HCT116 (cell line): ENCODE measurements around the gene GRK6. TPM values are rescaled to one million over a fixed set of nuclear protein-coding genes. Genes with fewer than 3 reads are reported as not detected.

ENCODE experiments used
- ATAC-seq: fragments of 200-7000 bp; cut with Tn5 transposase; 2 replicates; pipeline ENCODE4 v1.9.1; 2020; ENCODE audit warnings: mild to moderate bottlenecking, moderate library complexity
- BruUV-seq: library from RNA; stranded (reverse); fragments of 400-500 nt; replicated peaks from 2 replicates; lab custom pipeline; 2021; lab: Mats Ljungman, UMichigan
- CTCF ChIA-PET: fragments of 300-600 bp; sonication (Branson Sonifier 250); formaldehyde crosslinking; loops from one replicate; lab custom pipeline; 2021; ENCODE audit warnings: antibody characterized with exemption; lab: Charles Lee
- POLR2A ChIA-PET: fragments of 300-600, 350-600 bp; sonication (Branson Sonifier 250); formaldehyde crosslinking; loops from one replicate; lab custom pipeline; 2021; ENCODE audit warnings: antibody characterized with exemption; lab: Charles Lee
- RAD21 ChIA-PET, 2 experiments: fragments of 300-600 bp; sonication (Branson Sonifier 250); formaldehyde crosslinking; loops; one replicate each; lab custom pipeline; 2023; ENCODE audit warnings: low total read pairs in 2 of 2; ENCODE audit not compliant: uncharacterized antibody in 2 of 2, unreplicated experiment in 2 of 2, low non-redundant PET in 1 of 2; lab: Charles Lee
- DNase-seq: peaks from one replicate; pipeline ENCODE4 v3.0.0-alpha.2; 2010; ENCODE audit warnings: low read depth, low spot score
- H2AFZ ChIP-seq: fragments of 200-600 bp; shearing (Covaris generic), sonication (generic); 2 replicates; pipeline ENCODE4 v1.6.1; 2017; ENCODE audit warnings: low read depth, mixed run types, mixed read lengths, antibody characterized with exemption, low read length; ENCODE audit not compliant: poor library complexity, severe bottlenecking
- H3K27ac ChIP-seq: 2 replicates; pipeline ENCODE4 v1.5.1; 2012; ENCODE audit warnings: low read depth, low read length
- H3K27me3 ChIP-seq: fragments of 200-600 bp; sonication (generic); 2 replicates; pipeline ENCODE4 v1.6.1; 2016; ENCODE audit warnings: mixed run types, low read length, mixed read lengths; ENCODE audit not compliant: insufficient read depth
- H3K36me3 ChIP-seq, 2 experiments: fragments of 200-500 bp in 1 of 2; fragments of 200-600 bp in 1 of 2; sonication (Bioruptor generic) in 1 of 2; sonication (generic) in 1 of 2; 2 replicates each; pipeline versions ENCODE4 v1.5.1 to v1.6.1; 2014 to 2016; ENCODE audit warnings: low read length in 2 of 2, inconsistent platforms in 1 of 2, mixed read lengths in 1 of 2, mixed run types in 1 of 2; ENCODE audit not compliant: insufficient read depth in 2 of 2, control insufficient read depth in 1 of 2
- H3K4me1 ChIP-seq, 2 experiments: fragments of 200-600 bp in 1 of 2; sonication (generic) in 1 of 2; 2 replicates each; pipeline versions ENCODE4 v1.5.1 to v1.6.1; 2012 to 2017; ENCODE audit warnings: low read length in 2 of 2, inconsistent platforms in 1 of 2, mild to moderate bottlenecking in 1 of 2, mixed read lengths in 1 of 2, mixed run types in 1 of 2, moderate library complexity in 1 of 2; ENCODE audit not compliant: insufficient read depth in 2 of 2, control insufficient read depth in 1 of 2
- H3K4me2 ChIP-seq: fragments of 200-600 bp; sonication (generic); 2 replicates; pipeline ENCODE4 v1.6.1; 2017; ENCODE audit warnings: mixed run types, low read length, mixed read lengths
- H3K4me3 ChIP-seq, 2 experiments: fragments of 200-600 bp in 1 of 2; sonication (generic) in 1 of 2; replicated peaks in 1 of 2; 2 replicates each; pipeline ENCODE4 v1.5.1; 2011 to 2016; ENCODE audit warnings: low read length in 2 of 2, control low read depth in 1 of 2, low read depth in 1 of 2, mild to moderate bottlenecking in 1 of 2, mixed read lengths in 1 of 2, mixed run types in 1 of 2
- H3K79me2 ChIP-seq: fragments of 200-600 bp; sonication (generic); 2 replicates; pipeline ENCODE4 v1.6.1; 2017; ENCODE audit warnings: mild to moderate bottlenecking, mixed run types, low read length, moderate library complexity, mixed read lengths; ENCODE audit not compliant: insufficient read depth
- H3K9ac ChIP-seq: fragments of 200-600 bp; sonication (generic); 2 replicates; pipeline ENCODE4 v1.6.1; 2016; ENCODE audit warnings: low read length, mixed read lengths
- H3K9me2 ChIP-seq: fragments of 200-600 bp; sonication (generic), shearing (Covaris generic); 2 replicates; pipeline ENCODE4 v1.6.1; 2017; ENCODE audit warnings: mixed run types, mild to moderate bottlenecking, moderate library complexity; ENCODE audit not compliant: insufficient read depth
- H3K9me3 ChIP-seq, 2 experiments: fragments of 200-500 bp in 1 of 2; fragments of 200-600 bp in 1 of 2; sonication (Bioruptor generic) in 1 of 2; sonication (generic) in 1 of 2; 2 replicates each; pipeline ENCODE4 v1.6.1; 2014 to 2017; ENCODE audit warnings: low read length in 2 of 2, mixed read lengths in 2 of 2, inconsistent platforms in 1 of 2, low read depth in 1 of 2, mild to moderate bottlenecking in 1 of 2, mixed run types in 1 of 2, moderate library complexity in 1 of 2; ENCODE audit not compliant: control insufficient read depth in 1 of 2, insufficient read depth in 1 of 2
- H4K20me1 ChIP-seq: fragments of 200-600 bp; sonication (generic), shearing (Covaris generic); 2 replicates; pipeline ENCODE4 v1.6.1; 2017; ENCODE audit warnings: mixed run types, mild to moderate bottlenecking, moderate library complexity; ENCODE audit not compliant: insufficient read depth
- CEBPB ChIP-seq: IDR thresholded peaks from 2 replicates; pipeline ENCODE4 v1.6.1; 2012; ENCODE audit warnings: low read depth
- EZH2 ChIP-seq: fragments of 200-600 bp; sonication (generic); IDR thresholded peaks from 2 replicates; pipeline ENCODE4 v1.6.1; 2017; ENCODE audit warnings: antibody characterized with exemption, mixed run types
- SP1 ChIP-seq: IDR thresholded peaks from 2 replicates; pipeline ENCODE4 v1.6.1; 2012; ENCODE audit warnings: low read depth
- ZFX ChIP-seq: fragments of 450-650 bp; IDR thresholded peaks from 2 replicates; pipeline ENCODE4 v1.6.1; 2017
- intact Hi-C: fragments of 100-400 bp; cut with micrococcal nuclease; formaldehyde crosslinking; loops from 2 replicates; pipeline ENCODE4 v1.10.0; 2022
- total RNA-seq: library from RNA; stranded (reverse); gene quantifications from one replicate; pipeline ENCODE4 v1.2.1, GENCODE V29; 2021; ENCODE audit not compliant: unreplicated experiment

GRK6 gene
- total RNA-seq, 1 experiment from 2014 or later = 89.3 TPM

DNA sequence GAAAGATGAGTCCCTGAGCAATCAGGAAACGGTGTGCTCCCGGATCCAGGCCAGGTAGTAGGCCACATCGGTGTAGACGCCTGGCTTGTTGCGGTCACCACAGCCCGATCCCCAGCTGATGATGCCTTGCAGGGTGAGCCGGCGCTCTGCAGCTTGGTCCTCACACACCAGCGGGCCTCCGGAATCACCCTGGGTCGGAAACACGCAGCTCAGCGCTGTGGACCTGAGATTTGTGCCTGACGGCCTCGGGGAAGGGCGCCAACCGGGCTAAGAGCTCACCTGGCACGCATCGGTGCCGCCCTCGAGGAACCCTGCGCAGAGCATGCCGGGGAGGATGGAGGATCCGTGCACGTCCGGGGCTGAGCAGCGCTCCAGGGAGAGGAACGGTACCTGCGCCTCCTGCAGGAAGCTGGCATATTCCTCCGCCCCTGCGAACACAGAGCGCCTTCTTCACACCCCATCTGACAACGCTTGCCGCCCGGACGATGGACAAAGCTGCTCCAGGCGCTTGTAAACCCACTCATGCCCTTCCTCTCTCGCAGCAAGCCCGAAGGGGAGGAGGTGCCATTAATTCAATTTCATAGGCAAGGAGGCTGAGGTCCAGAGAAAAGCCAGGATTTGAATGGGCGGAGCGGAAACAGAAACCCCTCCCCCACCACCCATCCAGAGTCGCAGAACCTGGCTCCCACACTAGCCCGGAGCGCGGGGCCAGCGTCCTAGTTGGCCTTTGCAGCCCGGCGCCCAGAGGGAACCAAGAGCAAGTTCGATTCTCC is 24.0 kb upstream of the GRK6 start (continued):
- TF ChIP-seq EZH2 = no peak
- TF ChIP-seq CEBPB = no peak

DNA sequence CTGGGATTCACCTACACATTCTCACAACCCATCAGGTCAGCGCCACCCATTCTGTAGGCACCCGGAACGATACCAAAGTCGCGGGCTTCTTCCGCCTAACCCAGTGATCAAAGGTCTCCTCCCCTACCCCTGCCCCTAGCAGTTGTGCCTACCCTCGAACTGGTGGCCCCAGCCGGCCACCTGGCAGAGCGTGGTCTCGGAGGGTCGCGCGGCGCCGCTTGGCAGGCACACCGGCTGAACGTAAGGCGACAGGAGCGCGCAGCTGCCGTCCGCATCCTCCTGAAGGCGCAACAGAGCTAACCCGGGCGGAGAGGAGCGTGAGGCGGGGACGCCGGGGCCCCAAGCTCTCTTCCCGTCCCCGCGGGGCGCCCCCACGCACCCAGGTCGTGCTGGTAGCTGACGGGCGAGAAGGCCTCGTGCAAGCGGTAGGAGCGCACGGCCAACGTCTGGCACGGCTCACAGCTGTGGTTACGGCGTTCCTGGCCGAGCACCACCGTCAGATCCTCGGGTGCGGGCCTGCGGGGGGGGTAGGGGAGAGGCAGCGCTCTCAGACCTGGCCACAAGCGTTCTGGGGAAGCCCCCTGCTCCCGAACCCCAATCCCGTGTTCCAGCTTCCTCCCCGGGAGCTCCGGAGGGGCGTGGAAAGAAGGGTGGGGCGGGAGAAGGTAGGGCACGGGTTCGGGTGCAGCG is 23.2 kb upstream of the GRK6 start:
- ChIA-PET POLR2A (interaction anchor here (1.0 to 2.4 kb wide), 14 partner anchors 13 to 92 kb away, joined by 3 to 15 read pairs (median 6); partner anchors contain the start of genes DBN1 and GRK6), CTCF (interaction anchor here (0.8 to 5.3 kb wide), 21 partner anchors 9 to 317 kb away, joined by 3 to 85 read pairs (median 8); partner anchors contain the start of genes FGFR4, GRK6, MXD3 and PDLIM7), RAD21 (interaction anchor here (1.3 to 1.6 kb wide), 3 partner anchors 13 to 45 kb away, joined by 4 to 5 read pairs (median 4); no protein-coding TSS in a partner anchor)
- peak overlapping the region; percentile 97 for H3K4me2 ChIP-seq
- no peaks in the 10 kb centered on the region for H3K27me3 ChIP-seq
- ATAC-seq (peak; percentile 24), DNase-seq (no peak)
- no peaks in the 10 kb centered on the region for H3K79me2 ChIP-seq
- H3K9me3 ChIP-seq = no peaks in the 10 kb centered on the region
- H3K4me1 ChIP-seq = peaks cover 15 to 37% of the 10 kb centered on the region in 2 experiments
- H3K36me3 ChIP-seq = no peaks in the 10 kb centered on the region
- no peaks in the 10 kb centered on the region for H4K20me1 ChIP-seq
- TF ChIP-seq ZFX (peak; percentile 77; the same call in 1 of the 2 replicates), SP1 (no peak)
- no peaks in the 10 kb centered on the region for H3K9me2 ChIP-seq
- TSS peak; percentile 67 for BruUV-seq
- intact Hi-C loops = loop anchor here (2.0 to 5.0 kb wide), 3 partner anchors 94 to 291 kb away; partner anchors contain the start of genes B4GALT7 and PDLIM7
- H2AFZ ChIP-seq = no peak overlapping the region
- peak overlapping the region; percentile 69 to 82 for H3K4me3 ChIP-seq
- peak overlapping the region; percentile 92 for H3K9ac ChIP-seq
- peak overlapping the region; percentile 99 for H3K27ac ChIP-seq
